Measurements from ENCODE around the gene GOLGA6L2.

DNA sequence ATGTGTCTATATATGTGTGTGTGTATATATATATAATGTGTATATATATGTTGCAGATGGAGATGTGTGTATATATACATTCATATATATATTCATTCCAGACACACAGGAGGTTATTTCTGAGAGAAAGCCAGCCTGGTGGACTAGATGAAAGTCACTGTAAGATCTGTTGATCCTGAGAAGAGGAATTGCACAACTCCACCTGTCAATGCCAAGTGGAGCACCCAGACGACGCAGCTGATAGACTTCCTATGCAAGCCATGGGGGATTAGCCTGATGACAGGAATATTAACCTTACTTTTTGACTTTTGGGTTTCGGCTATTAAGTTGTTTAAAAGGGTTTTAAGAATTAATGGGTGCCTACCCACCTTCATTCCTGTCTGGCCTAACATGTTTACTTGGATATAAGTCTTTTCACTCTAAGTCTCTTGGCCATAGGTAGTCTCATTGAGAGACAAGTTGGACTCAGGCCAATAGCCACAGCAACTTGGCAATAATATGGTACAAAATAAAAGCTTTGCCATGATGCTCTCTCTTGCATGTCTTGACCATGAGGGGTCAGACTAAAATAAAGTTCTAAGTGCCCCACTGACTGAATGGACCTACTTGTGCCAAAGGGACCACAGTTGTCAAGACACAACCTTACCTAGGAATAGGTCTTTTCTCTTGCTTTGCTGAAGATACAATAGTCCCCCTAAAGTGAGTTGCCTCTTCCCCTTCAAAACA lies 35.9 kb upstream of the GOLGA6L2 start:
- TF ChIP-seq EZH2 (IDR thresholded peaks at IDR 0.05; ENCODE audit: borderline replicate concordance, low read length) (no peak), CTCF (conservative IDR thresholded peaks at IDR 0.05 in 1 of 2, IDR thresholded peaks at IDR 0.05 in 1 of 2; ENCODE audit: extremely low read depth in 1 of 2, insufficient read depth in 1 of 2, low read depth in 1 of 2, low read length in 2 of 2) (no peak)
